HepG2 (cell line): ENCODE measurements around the gene TLCD3B. TPM values are rescaled to one million over a fixed set of nuclear protein-coding genes. Genes with fewer than 3 reads are reported as not detected.
A peak's percentile ranks its signal among the peaks of the same experiment; 100 is the strongest.

ENCODE experiments used
- ETV6 ChIP-seq: sonication (generic); formaldehyde crosslinking; conservative IDR thresholded peaks from 2 replicates; pipeline ENCODE4 v1.4.0; 2020; ENCODE audit warnings: missing genetic modification reagents
- HNRNPL ChIP-seq: fragments of 200-400 bp; formaldehyde crosslinking; IDR thresholded peaks from 2 replicates; pipeline ENCODE4 v1.6.1; 2017; ENCODE audit warnings: mild to moderate bottlenecking, low read depth, low read length
- IRX3 ChIP-seq: sonication (generic); formaldehyde crosslinking; IDR thresholded peaks from 2 replicates; pipeline ENCODE4 v1.8.1; 2023; ENCODE audit warnings: mild to moderate bottlenecking, low read depth, missing genetic modification reagents, borderline replicate concordance
- MAZ ChIP-seq, 2 experiments: sonication (generic) in 1 of 2; formaldehyde crosslinking in 1 of 2; IDR thresholded peaks; 2 replicates each; pipeline versions ENCODE4 v1.5.0 to v1.6.1; 2012 to 2020; ENCODE audit warnings: low read depth in 2 of 2, mild to moderate bottlenecking in 2 of 2, borderline replicate concordance in 1 of 2, improper control_type of control experiment in 1 of 2, low read length in 1 of 2, missing genetic modification reagents in 1 of 2, moderate library complexity in 1 of 2
- MIER3 ChIP-seq: IDR thresholded peaks from 2 replicates; pipeline ENCODE4 v1.6.1; 2016; ENCODE audit warnings: missing compliant biosample characterization, borderline replicate concordance
- MXI1 ChIP-seq: IDR thresholded peaks from 3 replicates; pipeline ENCODE4 v1.6.1; 2012; ENCODE audit warnings: low read depth, low read length, inconsistent platforms, borderline replicate concordance
- REL ChIP-seq: sonication (generic); formaldehyde crosslinking; conservative IDR thresholded peaks from 2 replicates; pipeline ENCODE4 v1.8.0; 2022; ENCODE audit warnings: mild to moderate bottlenecking, missing genetic modification reagents, moderate library complexity
- SIN3A ChIP-seq: IDR thresholded peaks from 2 replicates; pipeline ENCODE4 v1.6.1; 2011; ENCODE audit warnings: low read depth, mild to moderate bottlenecking, control low read depth, low read length, borderline replicate concordance
- SOX5 ChIP-seq: IDR thresholded peaks from 2 replicates; pipeline ENCODE4 v1.6.1; 2016; ENCODE audit warnings: borderline replicate concordance
- ZMYM4 ChIP-seq: sonication (generic); formaldehyde crosslinking; IDR thresholded peaks from 2 replicates; pipeline ENCODE4 v1.8.1; 2023; ENCODE audit warnings: mild to moderate bottlenecking, missing genetic modification reagents
- ZNF12 ChIP-seq: sonication (generic); formaldehyde crosslinking; IDR thresholded peaks from 2 replicates; pipeline ENCODE4 v1.5.0; 2020; ENCODE audit warnings: missing genetic modification reagents
- ZNF577 ChIP-seq: sonication (generic); formaldehyde crosslinking; IDR thresholded peaks from 2 replicates; pipeline ENCODE4 v1.4.0; 2020; ENCODE audit warnings: mild to moderate bottlenecking, low read depth, missing genetic modification reagents, borderline replicate concordance
- ZNF790 ChIP-seq: sonication (generic); formaldehyde crosslinking; IDR thresholded peaks from 2 replicates; pipeline ENCODE4 v1.8.0; 2022; ENCODE audit warnings: missing genetic modification reagents, mild to moderate bottlenecking, borderline replicate concordance
- ZZZ3 ChIP-seq: sonication (generic); formaldehyde crosslinking; IDR thresholded peaks from 2 replicates; pipeline ENCODE4 v1.4.0; 2020; ENCODE audit warnings: missing genetic modification reagents, mild to moderate bottlenecking, borderline replicate concordance
- polyA plus RNA-seq, 8 experiments: library from polyadenylated mRNA; depleted of rRNA in 3 of 8; stranded (reverse) in 7 of 8; unstranded in 1 of 8; fragments of >200 nt; fragmentation: Illumina TruSeq in 4 of 8; extraction: Trizol in 4 of 8; gene quantifications; 2 replicates each; pipeline versions ENCODE4 v1.2.1 to v1.2.3, GENCODE V29; 2011 to 2016; ENCODE audit warnings: low read depth in 4 of 8, missing spikeins in 1 of 8, mixed read lengths in 1 of 8; ENCODE audit not compliant: insufficient read depth in 1 of 8
- total RNA-seq, 5 experiments: library from RNA; depleted of rRNA; stranded (reverse); fragments of >200 nt; fragmentation: Illumina TruSeq; extraction: Trizol; gene quantifications; 2 replicates each; pipeline ENCODE4 v1.2.3, GENCODE V29; 2016; ENCODE audit warnings: low read depth in 1 of 5
- TF ChIP-seq, protein P1 (sequence below): sonication (generic); formaldehyde crosslinking; IDR thresholded peaks from 2 replicates; pipeline ENCODE4 v1.9.0; 2021; ENCODE audit warnings: missing genetic modification reagents, mild to moderate bottlenecking, borderline replicate concordance
- TF ChIP-seq, protein P2 (sequence below): sonication (generic); formaldehyde crosslinking; IDR thresholded peaks from 2 replicates; pipeline ENCODE4 v1.5.0; 2020; ENCODE audit warnings: missing genetic modification reagents
- TF ChIP-seq, protein P3 (sequence below): fragments of 450-650 bp; IDR thresholded peaks from 2 replicates; pipeline ENCODE4 v1.6.1; 2017; ENCODE audit warnings: mild to moderate bottlenecking
- TF ChIP-seq, protein P4 (sequence below): sonication (generic); formaldehyde crosslinking; IDR thresholded peaks from 2 replicates; pipeline ENCODE4 v1.8.1; 2023; ENCODE audit warnings: missing genetic modification reagents, mild to moderate bottlenecking, borderline replicate concordance
- TF ChIP-seq, protein P5 (sequence below): sonication (generic); formaldehyde crosslinking; IDR thresholded peaks from 2 replicates; pipeline ENCODE4 v1.5.0; 2020; ENCODE audit warnings: mild to moderate bottlenecking, missing genetic modification reagents

TLCD3B gene
- total and polyA plus RNA-seq, 2 of the 13 experiments (the other 11 are each of a cell fraction or from before 2014, with no cell fraction given) = not detected

DNA sequence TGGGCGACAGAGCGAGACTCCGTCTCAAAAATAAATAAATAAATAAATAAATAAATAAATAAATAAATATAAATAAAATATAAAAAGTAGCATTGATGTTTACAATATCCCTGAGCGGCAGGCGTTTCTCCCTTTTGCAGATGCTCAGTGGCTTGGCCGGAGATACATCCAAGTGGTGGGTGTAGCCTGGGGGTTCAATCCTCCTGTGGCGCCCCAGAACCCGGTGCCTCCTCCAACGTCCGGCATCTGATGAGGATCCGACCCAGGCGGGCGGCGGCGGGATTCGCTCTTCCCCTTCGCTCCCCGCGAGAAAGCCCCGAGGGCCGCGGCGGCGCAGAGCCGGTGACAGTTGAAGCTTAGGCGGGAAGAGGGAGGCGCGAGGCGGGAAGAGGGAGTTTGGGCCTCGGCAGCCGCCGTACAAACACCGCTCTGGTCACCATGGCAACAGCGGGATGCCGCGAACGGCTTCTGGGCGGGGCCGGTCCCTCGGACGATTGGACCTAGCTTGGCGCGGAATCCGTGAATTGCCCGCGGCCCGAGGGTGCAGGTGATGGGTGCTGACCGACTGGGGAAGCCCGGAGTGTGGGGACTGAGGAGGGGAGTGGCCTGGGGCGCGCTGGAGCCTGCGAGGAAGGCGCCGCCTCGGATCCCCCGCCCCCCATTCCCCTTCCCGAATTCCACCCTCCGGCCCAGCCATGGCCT is 21.8 kb upstream of the TLCD3B start (continued):
- TF ChIP-seq, protein P1, sequence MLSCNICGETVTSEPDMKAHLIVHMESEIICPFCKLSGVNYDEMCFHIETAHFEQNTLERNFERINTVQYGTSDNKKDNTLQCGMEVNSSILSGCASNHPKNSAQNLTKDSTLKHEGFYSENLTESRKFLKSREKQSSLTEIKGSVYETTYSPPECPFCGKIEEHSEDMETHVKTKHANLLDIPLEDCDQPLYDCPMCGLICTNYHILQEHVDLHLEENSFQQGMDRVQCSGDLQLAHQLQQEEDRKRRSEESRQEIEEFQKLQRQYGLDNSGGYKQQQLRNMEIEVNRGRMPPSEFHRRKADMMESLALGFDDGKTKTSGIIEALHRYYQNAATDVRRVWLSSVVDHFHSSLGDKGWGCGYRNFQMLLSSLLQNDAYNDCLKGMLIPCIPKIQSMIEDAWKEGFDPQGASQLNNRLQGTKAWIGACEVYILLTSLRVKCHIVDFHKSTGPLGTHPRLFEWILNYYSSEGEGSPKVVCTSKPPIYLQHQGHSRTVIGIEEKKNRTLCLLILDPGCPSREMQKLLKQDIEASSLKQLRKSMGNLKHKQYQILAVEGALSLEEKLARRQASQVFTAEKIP = no peak
- peak; percentile 86; the same call in 1 of the 2 replicates for TF ChIP-seq MIER3 (CRISPR knock-in tag)
- peak; percentile 99 for TF ChIP-seq SIN3A
- TF ChIP-seq, protein P2, sequence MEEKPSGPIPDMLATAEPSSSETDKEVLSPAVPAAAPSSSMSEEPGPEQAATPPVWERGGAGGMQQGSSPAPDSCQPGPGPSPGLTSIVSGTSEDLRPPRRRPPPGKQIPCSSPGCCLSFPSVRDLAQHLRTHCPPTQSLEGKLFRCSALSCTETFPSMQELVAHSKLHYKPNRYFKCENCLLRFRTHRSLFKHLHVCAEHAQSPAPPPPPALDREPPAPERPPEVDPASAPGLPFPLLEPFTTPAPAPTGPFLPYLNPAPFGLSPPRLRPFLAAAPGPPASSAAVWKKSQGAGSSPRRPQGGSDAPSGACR (CRISPR knock-in tag) = peak; percentile 96; the same call in 1 of the 2 replicates
- TF ChIP-seq ZNF12 = 0 out of 2 replicates have a peak, but pooled peaks have one; percentile 59
- peak; percentile 86; the same call in 1 of the 2 replicates for TF ChIP-seq ZNF790 (CRISPR knock-in tag)
- TF ChIP-seq REL (CRISPR knock-in tag) = peak; percentile 99
- peak; percentile 98; the same call in 1 of the 2 replicates for TF ChIP-seq IRX3 (CRISPR knock-in tag)
- TF ChIP-seq MAZ (IDR thresholded peaks at IDR 0.05; ENCODE audit: borderline replicate concordance, low read depth, low read length) = peak; percentile 54; the same call in 1 of the 2 replicates
- peak; percentile 96 for TF ChIP-seq MAZ (CRISPR knock-in tag; IDR thresholded peaks at IDR 0.05; ENCODE audit: low read depth)
- TF ChIP-seq SOX5 (CRISPR knock-in tag) = peak; percentile 75
- TF ChIP-seq HNRNPL = no peak
- peak; percentile 97 for TF ChIP-seq MXI1
- TF ChIP-seq, protein P3, sequence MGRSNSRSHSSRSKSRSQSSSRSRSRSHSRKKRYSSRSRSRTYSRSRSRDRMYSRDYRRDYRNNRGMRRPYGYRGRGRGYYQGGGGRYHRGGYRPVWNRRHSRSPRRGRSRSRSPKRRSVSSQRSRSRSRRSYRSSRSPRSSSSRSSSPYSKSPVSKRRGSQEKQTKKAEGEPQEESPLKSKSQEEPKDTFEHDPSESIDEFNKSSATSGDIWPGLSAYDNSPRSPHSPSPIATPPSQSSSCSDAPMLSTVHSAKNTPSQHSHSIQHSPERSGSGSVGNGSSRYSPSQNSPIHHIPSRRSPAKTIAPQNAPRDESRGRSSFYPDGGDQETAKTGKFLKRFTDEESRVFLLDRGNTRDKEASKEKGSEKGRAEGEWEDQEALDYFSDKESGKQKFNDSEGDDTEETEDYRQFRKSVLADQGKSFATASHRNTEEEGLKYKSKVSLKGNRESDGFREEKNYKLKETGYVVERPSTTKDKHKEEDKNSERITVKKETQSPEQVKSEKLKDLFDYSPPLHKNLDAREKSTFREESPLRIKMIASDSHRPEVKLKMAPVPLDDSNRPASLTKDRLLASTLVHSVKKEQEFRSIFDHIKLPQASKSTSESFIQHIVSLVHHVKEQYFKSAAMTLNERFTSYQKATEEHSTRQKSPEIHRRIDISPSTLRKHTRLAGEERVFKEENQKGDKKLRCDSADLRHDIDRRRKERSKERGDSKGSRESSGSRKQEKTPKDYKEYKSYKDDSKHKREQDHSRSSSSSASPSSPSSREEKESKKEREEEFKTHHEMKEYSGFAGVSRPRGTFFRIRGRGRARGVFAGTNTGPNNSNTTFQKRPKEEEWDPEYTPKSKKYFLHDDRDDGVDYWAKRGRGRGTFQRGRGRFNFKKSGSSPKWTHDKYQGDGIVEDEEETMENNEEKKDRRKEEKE = no peak
- TF ChIP-seq, protein P4, sequence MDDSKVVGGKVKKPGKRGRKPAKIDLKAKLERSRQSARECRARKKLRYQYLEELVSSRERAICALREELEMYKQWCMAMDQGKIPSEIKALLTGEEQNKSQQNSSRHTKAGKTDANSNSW (CRISPR knock-in tag) = peak; percentile 90; the same call in 1 of the 2 replicates
- peak; percentile 94; the same call in 1 of the 2 replicates for TF ChIP-seq ZZZ3
- peak; percentile 93 for TF ChIP-seq ZMYM4 (CRISPR knock-in tag)
- TF ChIP-seq ETV6 (CRISPR knock-in tag) = peak; percentile 86
- no peak for TF ChIP-seq ZNF577 (CRISPR knock-in tag)
- TF ChIP-seq, protein P5, sequence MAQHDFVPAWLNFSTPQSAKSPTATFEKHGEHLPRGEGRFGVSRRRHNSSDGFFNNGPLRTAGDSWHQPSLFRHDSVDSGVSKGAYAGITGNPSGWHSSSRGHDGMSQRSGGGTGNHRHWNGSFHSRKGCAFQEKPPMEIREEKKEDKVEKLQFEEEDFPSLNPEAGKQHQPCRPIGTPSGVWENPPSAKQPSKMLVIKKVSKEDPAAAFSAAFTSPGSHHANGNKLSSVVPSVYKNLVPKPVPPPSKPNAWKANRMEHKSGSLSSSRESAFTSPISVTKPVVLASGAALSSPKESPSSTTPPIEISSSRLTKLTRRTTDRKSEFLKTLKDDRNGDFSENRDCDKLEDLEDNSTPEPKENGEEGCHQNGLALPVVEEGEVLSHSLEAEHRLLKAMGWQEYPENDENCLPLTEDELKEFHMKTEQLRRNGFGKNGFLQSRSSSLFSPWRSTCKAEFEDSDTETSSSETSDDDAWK (CRISPR knock-in tag) = no peak
